Central memory CD8-positive, alpha-beta T cell (primary cell): Measurements from ENCODE around the gene TARS2.

Experiments
- ATAC-seq: fragments of 150-1000 bp; cut with Tn5 transposase; replicated peaks from 2 replicates; pipeline ENCODE4 v1.10.0; 2022; ENCODE audit warnings: mild to moderate bottlenecking, moderate FRiP score, moderate number of reproducible peaks; ENCODE audit not compliant: poor library complexity, severe bottlenecking; ENCODE audit errors: extremely low read depth
- DNase-seq, 2 donors: peaks; one replicate each; pipeline ENCODE4 v3.0.0; 2021; ENCODE audit warnings: low spot score in 2 of 2
- H3K27ac Mint-ChIP-seq: one replicate; pipeline ENCODE4 v1.8.0; 2022; ENCODE audit warnings: low read depth, mild to moderate bottlenecking, moderate library complexity, mixed read lengths
- H3K27me3 Mint-ChIP-seq: one replicate; pipeline ENCODE4 v1.8.0; 2022; ENCODE audit warnings: mixed read lengths
- H3K36me3 Mint-ChIP-seq: one replicate; pipeline ENCODE4 v1.8.0; 2022; ENCODE audit warnings: mild to moderate bottlenecking, moderate library complexity, mixed read lengths; ENCODE audit not compliant: insufficient read depth
- H3K4me1 Mint-ChIP-seq: one replicate; pipeline ENCODE4 v1.8.0; 2022; ENCODE audit warnings: mixed read lengths
- H3K4me3 Mint-ChIP-seq: one replicate; pipeline ENCODE4 v1.8.0; 2022; ENCODE audit warnings: mild to moderate bottlenecking, moderate library complexity, mixed read lengths
- H3K9me3 Mint-ChIP-seq: one replicate; pipeline ENCODE4 v1.8.0; 2022; ENCODE audit warnings: mixed read lengths

Gene TARS2

DNA sequence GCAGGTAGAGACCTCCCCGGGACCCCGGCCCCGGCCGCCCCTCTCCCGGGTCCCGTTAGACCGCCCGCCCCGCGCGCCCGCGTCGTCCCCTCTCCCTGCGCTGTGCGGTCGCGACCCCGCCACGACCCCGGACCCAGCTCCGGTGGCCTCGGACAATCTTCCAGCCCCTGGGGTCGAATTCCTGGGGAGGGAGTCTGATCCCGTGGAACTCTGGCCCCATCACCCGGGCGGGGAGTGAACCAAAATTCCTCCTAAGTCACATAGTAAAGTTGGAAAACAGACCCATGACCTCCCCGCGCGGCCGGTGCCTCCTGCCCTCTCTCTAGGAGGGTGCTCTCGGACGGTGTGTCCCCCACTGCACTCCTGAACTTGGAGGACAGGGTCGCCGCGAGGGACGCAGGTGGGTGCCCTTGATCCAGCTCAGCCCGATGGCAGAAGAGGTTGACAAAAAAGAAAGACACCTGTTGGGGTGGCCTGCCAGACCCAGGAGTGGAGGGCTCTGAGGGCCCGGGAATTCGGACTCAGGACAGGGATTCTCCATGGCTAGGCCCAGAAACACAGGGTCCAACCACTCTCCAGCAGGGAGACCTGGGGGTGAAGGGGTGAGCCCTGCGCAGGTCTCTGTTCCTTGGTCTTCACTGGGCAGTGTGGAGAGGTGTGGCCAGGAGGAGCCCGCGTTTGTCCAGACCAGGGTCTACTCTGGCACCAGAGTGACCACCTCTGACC lies 62.4 kb downstream of the TARS2 start:
- no peak for DNase-seq
- Mint-ChIP-seq H3K27me3 (peaks cover 20% of the 10 kb centered on the region), H3K9me3 (no peaks in the 10 kb centered on the region), H3K36me3 (peaks cover 8% of the 10 kb centered on the region), H3K27ac (peak overlapping the region; percentile 69), H3K4me1 (peaks cover 26% of the 10 kb centered on the region), H3K4me3 (peak overlapping the region; percentile 80)
- no peak for ATAC-seq

DNA sequence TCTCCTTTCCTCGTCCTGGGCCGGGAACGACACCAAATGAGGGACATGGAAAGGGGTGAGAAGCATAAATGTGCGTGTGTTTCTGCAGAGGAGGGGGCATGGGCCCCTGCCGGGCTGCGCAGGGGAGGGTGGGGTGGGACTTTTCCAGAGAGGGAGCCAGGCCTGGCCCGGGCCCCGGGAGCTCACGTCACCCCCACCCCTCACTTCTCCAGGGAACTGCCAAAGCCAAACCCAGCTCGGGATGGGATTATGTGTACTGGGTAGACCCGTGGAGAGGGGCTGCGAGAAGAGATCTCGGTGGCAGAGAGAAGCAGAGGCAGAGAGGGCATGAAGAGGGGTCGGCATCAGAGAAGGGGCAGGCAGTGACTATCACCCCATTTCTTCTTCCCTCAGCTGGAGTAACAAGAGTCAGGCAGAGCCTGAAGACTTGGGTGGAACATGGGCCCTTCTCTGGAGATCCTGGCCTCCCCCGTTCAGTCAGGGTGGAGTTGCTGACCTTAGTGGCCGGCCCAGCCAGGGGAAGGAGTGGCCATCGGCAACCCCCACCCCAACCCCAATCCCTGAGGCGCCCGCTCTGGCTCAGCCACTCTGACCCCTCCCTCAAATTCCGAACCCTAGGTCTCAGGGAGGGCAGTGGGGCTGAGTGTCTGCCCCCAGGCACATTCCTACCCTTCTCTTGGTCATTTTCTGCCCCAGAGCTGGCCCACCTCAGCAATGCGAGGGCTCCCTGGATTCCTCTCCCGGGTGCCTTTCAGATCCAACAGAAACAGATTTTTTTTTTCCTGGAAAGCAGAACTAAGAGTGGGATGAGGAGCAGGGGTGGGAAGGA lies 63.2 kb downstream of the TARS2 start:
- Mint-ChIP-seq H3K4me1 (peaks cover 26% of the 10 kb centered on the region), H3K4me3 (no peak overlapping the region), H3K27me3 (peaks cover 16% of the 10 kb centered on the region), H3K9me3 (no peaks in the 10 kb centered on the region), H3K27ac (no peak overlapping the region), H3K36me3 (peaks cover 11% of the 10 kb centered on the region)
- ATAC-seq (no peak), DNase-seq (no peak)

- Mint-ChIP-seq H3K27ac (no peak overlapping the region), H3K4me3 (no peak overlapping the region), H3K4me1 (peaks cover 31% of the 10 kb centered on the region), H3K9me3 (no peaks in the 10 kb centered on the region), H3K36me3 (peaks cover 11% of the 10 kb centered on the region), H3K27me3 (peaks cover 8% of the 10 kb centered on the region)
- ATAC-seq, result no peak
- DNase-seq, result no peak
Measured at GRCh38 chr1:150551051-150551783, 64.0 kb downstream of the TARS2 start.

DNA sequence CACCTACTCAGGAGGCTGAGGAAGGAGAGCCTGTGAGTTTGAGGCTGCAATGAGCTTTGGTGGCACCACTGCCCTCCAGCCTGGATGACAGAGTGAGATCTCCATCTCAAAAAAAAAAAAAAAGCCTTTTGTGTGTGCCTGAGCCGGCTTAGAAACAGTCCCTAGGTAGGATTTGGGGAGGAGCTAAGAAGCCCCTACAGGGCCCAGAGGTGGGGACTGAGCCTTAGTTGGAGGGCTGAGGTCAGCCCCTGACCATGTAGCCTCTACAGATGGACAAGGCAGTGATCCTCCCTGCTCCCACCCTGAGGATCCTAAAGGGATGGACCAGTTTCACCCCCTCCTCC lies 64.5 kb downstream of the TARS2 start:
- Mint-ChIP-seq H3K27ac (no peak overlapping the region), H3K27me3 (peaks cover 3% of the 10 kb centered on the region), H3K36me3 (peaks cover 11% of the 10 kb centered on the region), H3K9me3 (no peaks in the 10 kb centered on the region), H3K4me3 (no peak overlapping the region), H3K4me1 (peaks cover 31% of the 10 kb centered on the region)
- ATAC-seq (no peak), DNase-seq (no peak)

GRCh38 chr1:150552128-150552910 lies 65.1 kb downstream of the TARS2 start:
- no peaks in the 10 kb centered on the region for H3K9me3 Mint-ChIP-seq
- ATAC-seq (no peak), DNase-seq (no peak)
- peaks cover 31% of the 10 kb centered on the region for H3K4me1 Mint-ChIP-seq
- H3K27ac Mint-ChIP-seq, result no peak overlapping the region
- no peak overlapping the region for H3K4me3 Mint-ChIP-seq
- no peaks in the 10 kb centered on the region for H3K27me3 Mint-ChIP-seq
- H3K36me3 Mint-ChIP-seq, result peaks cover 11% of the 10 kb centered on the region

- no peak for DNase-seq
- no peak overlapping the region for H3K27ac Mint-ChIP-seq
- no peak for ATAC-seq
- H3K4me1 Mint-ChIP-seq, result peaks cover 31% of the 10 kb centered on the region
- peaks cover 16% of the 10 kb centered on the region for H3K36me3 Mint-ChIP-seq
- no peaks in the 10 kb centered on the region for H3K9me3 Mint-ChIP-seq
- no peak overlapping the region for H3K4me3 Mint-ChIP-seq
- H3K27me3 Mint-ChIP-seq, result no peaks in the 10 kb centered on the region
Measured at GRCh38 chr1:150552911-150553289, 65.7 kb downstream of the TARS2 start.

DNA sequence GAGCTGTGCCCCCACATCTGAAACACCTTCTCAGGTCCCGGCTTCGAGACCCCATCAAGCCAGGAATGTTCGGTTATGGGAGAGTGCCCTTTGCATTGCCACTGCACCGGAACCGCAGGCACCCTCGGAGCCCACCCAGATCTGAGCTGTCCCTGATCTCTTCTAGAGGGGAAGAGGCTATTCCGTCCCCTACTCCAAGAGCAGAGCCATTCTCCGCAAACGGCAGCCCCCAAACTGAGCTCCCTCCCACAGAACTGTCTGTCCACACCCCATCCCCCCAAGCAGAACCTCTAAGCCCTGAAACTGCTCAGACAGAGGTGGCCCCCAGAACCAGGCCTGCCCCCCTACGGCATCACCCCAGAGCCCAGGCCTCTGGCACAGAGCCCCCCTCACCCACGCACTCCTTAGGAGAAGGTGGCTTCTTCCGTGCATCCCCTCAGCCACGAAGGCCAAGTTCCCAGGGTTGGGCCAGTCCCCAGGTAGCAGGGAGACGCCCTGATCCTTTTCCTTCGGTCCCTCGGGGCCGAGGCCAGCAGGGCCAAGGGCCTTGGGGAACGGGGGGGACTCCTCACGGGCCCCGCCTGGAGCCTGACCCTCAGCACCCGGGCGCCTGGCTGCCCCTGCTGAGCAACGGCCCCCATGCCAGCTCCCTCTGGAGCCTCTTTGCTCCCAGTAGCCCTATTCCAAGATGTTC lies 66.3 kb downstream of the TARS2 start:
- Mint-ChIP-seq H3K4me3 (no peak overlapping the region), H3K27ac (no peak overlapping the region)
- DNase-seq, result no peak

DNA sequence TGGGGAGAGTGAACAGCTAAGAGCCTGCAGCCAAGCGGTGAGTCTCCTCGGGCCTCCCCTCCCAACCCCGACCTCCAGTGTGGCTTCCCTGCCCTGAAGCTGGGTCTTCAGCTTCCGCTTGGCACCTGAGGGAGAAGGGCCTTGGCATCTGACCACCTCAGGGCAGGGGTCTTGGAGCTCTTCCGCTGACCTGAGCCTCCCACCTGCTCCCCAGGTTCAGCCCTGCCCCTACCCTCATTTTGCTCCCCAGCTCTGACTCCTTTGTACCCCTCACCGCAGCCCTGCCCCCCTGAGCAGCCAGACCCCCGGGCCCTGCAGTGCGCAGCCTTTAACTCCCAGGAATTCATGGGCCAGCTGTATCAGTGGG lies 66.8 kb downstream of the TARS2 start:
- no peak overlapping the region for H3K4me3 Mint-ChIP-seq
- ATAC-seq (no peak), DNase-seq (no peak)
- H3K27ac Mint-ChIP-seq, result no peak overlapping the region
- no peaks in the 10 kb centered on the region for H3K27me3 Mint-ChIP-seq
- H3K4me1 Mint-ChIP-seq, result peaks cover 31% of the 10 kb centered on the region
- H3K9me3 Mint-ChIP-seq, result no peaks in the 10 kb centered on the region
- H3K36me3 Mint-ChIP-seq, result peaks cover 16% of the 10 kb centered on the region

More for the DNA sequence above, 66.3 kb downstream of the TARS2 start:
- Mint-ChIP-seq H3K4me1 (peaks cover 31% of the 10 kb centered on the region), H3K9me3 (no peaks in the 10 kb centered on the region), H3K27me3 (no peaks in the 10 kb centered on the region), H3K36me3 (peaks cover 16% of the 10 kb centered on the region)
- ATAC-seq, result no peak

DNA sequence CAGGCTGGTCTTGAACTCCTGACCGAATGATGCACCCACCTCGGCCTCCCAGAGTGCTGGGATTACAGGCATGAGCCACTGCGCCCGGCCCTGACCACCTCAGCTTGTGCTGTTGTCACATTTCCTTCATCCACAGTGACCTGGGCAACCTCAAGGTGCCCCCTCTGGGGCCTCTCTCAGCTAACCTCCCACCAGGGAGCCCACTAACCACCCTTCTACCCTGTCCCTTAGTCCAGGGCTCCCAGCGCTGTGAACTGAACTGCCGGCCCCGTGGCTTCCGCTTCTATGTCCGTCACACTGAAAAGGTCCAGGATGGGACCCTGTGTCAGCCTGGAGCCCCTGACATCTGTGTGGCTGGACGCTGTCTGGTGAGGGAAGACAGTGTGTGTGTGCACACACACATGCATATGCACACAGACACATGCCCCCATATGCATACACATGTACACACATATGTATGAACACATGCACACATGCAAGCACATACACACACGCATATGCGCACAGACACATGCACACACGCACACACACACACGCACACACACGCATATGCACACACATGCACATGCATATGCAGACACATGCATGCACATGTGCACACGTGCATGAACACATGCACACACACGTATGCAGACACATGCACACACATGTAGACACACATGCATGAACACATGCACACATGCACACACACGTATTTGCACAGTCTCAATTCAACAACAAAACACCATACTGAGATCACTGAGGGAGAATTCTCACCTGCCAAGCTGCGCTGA lies 68.2 kb downstream of the TARS2 start:
- Mint-ChIP-seq H3K4me3 (no peak overlapping the region), H3K36me3 (peaks cover 17% of the 10 kb centered on the region), H3K4me1 (peaks cover 32% of the 10 kb centered on the region), H3K9me3 (no peaks in the 10 kb centered on the region), H3K27ac (no peak overlapping the region), H3K27me3 (no peaks in the 10 kb centered on the region)
- DNase-seq, result no peak
- no peak for ATAC-seq

- no peak for ATAC-seq
- Mint-ChIP-seq H3K4me1 (peaks cover 32% of the 10 kb centered on the region), H3K27ac (no peak overlapping the region)
Measured at GRCh38 chr1:150555971-150556865, 69.0 kb downstream of the TARS2 start.

More at GRCh38 chr1:150555971-150556865, 69.0 kb downstream of the TARS2 start:
- Mint-ChIP-seq H3K36me3 (peaks cover 19% of the 10 kb centered on the region), H3K9me3 (no peaks in the 10 kb centered on the region), H3K27me3 (no peaks in the 10 kb centered on the region), H3K4me3 (no peak overlapping the region)
- DNase-seq, result no peak
